Mucosa of descending colon (tissue), 3 donors: ENCODE data around the gene SOX6. TPM values are rescaled to one million over a fixed set of nuclear protein-coding genes. Genes with fewer than 3 reads are reported as not detected.

ENCODE experiments used
- ATAC-seq: fragments of 200-7000 bp; cut with Tn5 transposase; one replicate; pipeline ENCODE4 v1.9.1; 2020; ENCODE audit warnings: mild to moderate bottlenecking, moderate library complexity
- DNase-seq, 3 donors: peaks; one replicate each; pipeline ENCODE4 v3.0.0-alpha.2; 2020
- H3K36me3 ChIP-seq: fragments of 200-600 bp; one replicate; pipeline ENCODE4 v1.8.0; 2021; ENCODE audit warnings: low read depth, mild to moderate bottlenecking
- H3K4me1 ChIP-seq: fragments of 200-600 bp; one replicate; pipeline ENCODE4 v1.8.0; 2021; ENCODE audit warnings: low read depth, mild to moderate bottlenecking
- H3K4me3 ChIP-seq: fragments of 200-600 bp; one replicate; pipeline ENCODE4 v1.8.0; 2021; ENCODE audit warnings: mild to moderate bottlenecking
- H3K9me3 ChIP-seq: fragments of 200-600 bp; one replicate; pipeline ENCODE4 v1.8.0; 2021; ENCODE audit warnings: mild to moderate bottlenecking
- CTCF ChIP-seq: fragments of 200-600 bp; IDR thresholded peaks from one replicate; pipeline ENCODE4 v1.8.0; 2022; ENCODE audit warnings: antibody characterized with exemption, mild to moderate bottlenecking
- intact Hi-C, 2 donors: fragments of 100-400 bp; cut with DNase I in 1 of 2; cut with micrococcal nuclease in 1 of 2; formaldehyde crosslinking; loops; one replicate each; pipeline versions ENCODE4 v1.11.0 to v1.11.1; 2022; cut with DNase I, micrococcal nuclease
- total RNA-seq, 3 donors: library from RNA; stranded (reverse); fragmentation: NEBNext Ultra II Directional in 2 of 3; extraction: Animal tissue kit (Norgen Biotek cat#: 25700) in 2 of 3; gene quantifications; one replicate each; pipeline versions ENCODE4 v1.2.1 to v1.2.4, GENCODE V29; 2021 to 2023
- donor health status: DM: no; HTN: no; CAD: no; lungs with moderate emphysema.
- donor health status: DM: no; HTN: no; CAD: no.
- donor health status: DM: no; HTN: yes; CAD: no.

SOX6 gene
- total RNA-seq, 3 donors from 2014 or later: 5.8 to 6.5 (median 6.0) TPM

GRCh38 chr11:16091862-16092261, 264.5 kb downstream of the SOX6 start:
- ATAC-seq (no peak), DNase-seq (no peak)
- H3K9me3 ChIP-seq: no peaks in the 10 kb centered on the region
- no peak for TF ChIP-seq CTCF
- no peaks in the 10 kb centered on the region for H3K36me3 ChIP-seq
- no peaks in the 10 kb centered on the region for H3K4me1 ChIP-seq
- intact Hi-C loops: no loop called here
- no peak overlapping the region for H3K4me3 ChIP-seq

GRCh38 chr11:16089481-16089880, 266.9 kb downstream of the SOX6 start:
- no peaks in the 10 kb centered on the region for H3K9me3 ChIP-seq
- DNase-seq (no peak), ATAC-seq (no peak)
- no peak overlapping the region for H3K4me3 ChIP-seq
- no peaks in the 10 kb centered on the region for H3K4me1 ChIP-seq
- TF ChIP-seq CTCF: no peak
- intact Hi-C loops: no loop called here
- H3K36me3 ChIP-seq: no peaks in the 10 kb centered on the region

- no peak for TF ChIP-seq CTCF
- H3K4me1 ChIP-seq: no peaks in the 10 kb centered on the region
- intact Hi-C loops: no loop called here
- H3K9me3 ChIP-seq: no peaks in the 10 kb centered on the region
- ATAC-seq: peak; percentile 16
- no peak for DNase-seq
- H3K36me3 ChIP-seq: no peaks in the 10 kb centered on the region
- no peak overlapping the region for H3K4me3 ChIP-seq
Observed at GRCh38 chr11:16088774-16089173, 267.6 kb downstream of the SOX6 start.

- H3K36me3 ChIP-seq: no peaks in the 10 kb centered on the region
- intact Hi-C loops: no loop called here
- H3K4me1 ChIP-seq: no peaks in the 10 kb centered on the region
- no peak for ATAC-seq
- H3K4me3 ChIP-seq: no peak overlapping the region
- no peaks in the 10 kb centered on the region for H3K9me3 ChIP-seq
- TF ChIP-seq CTCF: no peak
- DNase-seq: no peak
Observed at GRCh38 chr11:16087886-16088285, 268.5 kb downstream of the SOX6 start.

- no peak for TF ChIP-seq CTCF
- Histone ChIP-seq H3K4me3 (no peak overlapping the region), H3K36me3 (no peaks in the 10 kb centered on the region), H3K9me3 (no peaks in the 10 kb centered on the region), H3K4me1 (no peaks in the 10 kb centered on the region)
- intact Hi-C loops: no loop called here
- ATAC-seq (no peak), DNase-seq (no peak)
Observed at GRCh38 chr11:16086229-16086819, 270.0 kb downstream of the SOX6 start.
